HG02642 (cell line): ENCODE measurements around the gene ALKBH8.
A peak's percentile ranks its signal among the peaks of the same experiment; 100 is the strongest.
"Not testable (repeated sequence)": the region's sequence is repeated elsewhere in the genome, so short reads cannot be mapped to it uniquely, and the experiment has no call there.

Source experiments
- ATAC-seq: cut with Tn5 transposase; IDR thresholded peaks from one replicate; pipeline ENCODE4 v1.9.1; 2021; ENCODE audit warnings: mild to moderate bottlenecking; ENCODE audit not compliant: unreplicated experiment, poor library complexity

ALKBH8 gene

DNA sequence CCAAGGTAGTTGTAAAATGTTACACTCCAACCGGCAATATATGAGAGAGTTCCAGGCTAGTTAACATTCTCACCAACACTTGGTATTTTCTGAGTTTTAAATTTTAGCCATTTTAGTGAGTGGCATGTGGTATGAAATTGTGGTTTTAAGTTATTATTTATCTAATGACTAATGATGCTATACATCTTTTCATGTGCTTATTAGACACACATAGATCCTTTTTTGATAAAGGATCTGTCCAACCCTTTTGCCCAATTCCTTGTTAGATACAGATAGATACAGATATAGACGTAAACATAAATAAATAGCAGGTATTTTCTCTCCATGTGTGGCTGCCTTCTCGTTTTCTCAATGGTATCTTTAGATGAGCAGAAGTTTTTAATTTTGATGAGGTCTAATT lies 39.3 kb downstream of the ALKBH8 start:
- ATAC-seq: no peak

- no peak for ATAC-seq
Observed at GRCh38 chr11:107508858-107509244, 56.7 kb downstream of the ALKBH8 start.

DNA sequence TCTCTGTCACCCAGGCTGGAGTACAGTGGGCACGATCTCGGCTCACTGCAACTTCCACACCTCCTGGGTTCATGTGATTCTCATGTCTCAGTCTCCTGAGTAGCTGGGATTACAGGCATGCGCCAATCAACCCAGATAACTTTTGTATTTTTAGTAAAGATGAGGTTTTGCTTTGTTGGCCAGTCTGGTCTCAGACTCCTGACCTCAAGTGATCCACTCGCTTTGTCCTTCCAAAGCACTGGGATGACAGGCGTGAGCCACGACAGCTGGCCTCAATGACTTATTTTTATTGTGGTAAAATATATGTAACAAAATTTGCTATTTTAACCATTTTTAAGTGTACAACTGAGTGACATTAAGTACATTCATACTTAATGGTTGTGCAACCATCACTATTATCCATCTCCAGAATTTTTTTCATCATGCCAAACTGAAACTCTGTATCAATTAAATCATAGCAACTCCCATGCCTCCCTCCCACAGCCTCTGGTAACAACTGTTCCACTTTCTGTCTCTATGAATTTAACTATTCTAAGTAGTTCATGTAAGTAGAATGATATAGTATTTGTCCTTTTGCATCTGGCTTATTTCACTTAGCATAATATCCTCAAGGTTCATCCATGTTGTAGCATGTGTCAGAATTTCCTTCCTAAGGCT lies 57.2 kb downstream of the ALKBH8 start:
- no peak for ATAC-seq

GRCh38 chr11:107505647-107506225 lies 59.8 kb downstream of the ALKBH8 start:
- no peak for ATAC-seq

DNA sequence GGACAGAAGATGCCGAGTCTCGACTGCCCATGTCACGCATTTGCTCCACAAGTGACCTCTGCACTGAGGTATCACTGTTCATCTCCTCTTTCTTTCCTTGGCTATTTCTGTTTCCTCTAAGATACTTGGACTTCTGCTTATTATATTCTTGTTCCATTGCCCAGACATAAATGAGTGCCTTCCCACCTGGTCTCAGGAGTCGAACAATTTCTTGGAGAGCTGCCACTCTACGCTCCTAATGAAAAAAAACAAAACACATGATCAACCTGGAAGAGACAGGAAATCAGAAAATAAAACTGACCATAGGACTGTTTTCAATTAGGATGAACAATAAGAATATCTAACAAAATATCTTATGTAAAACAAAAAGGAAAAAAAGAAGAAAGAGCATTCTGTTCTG lies 60.6 kb downstream of the ALKBH8 start:
- no peak for ATAC-seq

GRCh38 chr11:107501713-107502112 lies 63.8 kb downstream of the ALKBH8 start:
- ATAC-seq: no peak

DNA sequence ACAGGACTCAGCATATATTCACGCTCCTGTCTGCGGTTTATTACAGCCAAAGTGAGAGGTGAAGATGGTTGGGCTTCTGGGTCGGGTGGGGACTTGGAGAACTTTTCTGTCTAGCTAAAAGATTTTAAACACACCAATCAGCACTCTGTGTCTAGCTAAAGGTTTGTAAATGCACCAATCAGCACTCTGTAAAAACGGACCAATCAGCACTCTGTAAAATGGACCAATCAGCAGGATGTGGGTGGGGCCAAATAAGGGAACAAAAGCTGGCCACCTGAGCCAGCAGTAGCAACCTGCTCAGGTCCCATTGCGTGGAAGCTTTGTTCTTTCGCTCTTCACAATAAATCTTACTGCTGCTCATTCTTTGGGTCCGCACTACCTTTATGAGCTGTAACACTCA lies 68.2 kb downstream of the ALKBH8 start:
- not testable (repeated sequence) for ATAC-seq

DNA sequence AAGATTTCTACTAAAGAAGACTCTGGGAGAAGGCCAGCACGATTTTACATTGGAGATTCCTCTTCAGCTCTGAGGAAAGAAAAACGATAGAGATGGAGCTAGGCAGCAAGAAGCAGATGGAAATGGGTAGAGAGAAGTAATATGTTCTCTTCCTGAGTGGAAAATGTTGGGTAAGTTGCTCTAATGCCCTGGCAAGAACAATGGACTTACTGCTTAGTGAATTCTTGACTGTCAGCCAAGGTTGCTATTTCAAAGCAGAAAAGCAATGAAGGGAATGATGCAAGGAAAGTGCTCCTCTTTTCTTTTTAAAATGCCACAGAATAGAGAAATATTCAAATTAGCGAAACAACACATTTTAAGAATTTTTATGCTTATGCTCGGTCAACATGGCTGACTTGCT lies 69.5 kb downstream of the ALKBH8 start:
- ATAC-seq: no peak

DNA sequence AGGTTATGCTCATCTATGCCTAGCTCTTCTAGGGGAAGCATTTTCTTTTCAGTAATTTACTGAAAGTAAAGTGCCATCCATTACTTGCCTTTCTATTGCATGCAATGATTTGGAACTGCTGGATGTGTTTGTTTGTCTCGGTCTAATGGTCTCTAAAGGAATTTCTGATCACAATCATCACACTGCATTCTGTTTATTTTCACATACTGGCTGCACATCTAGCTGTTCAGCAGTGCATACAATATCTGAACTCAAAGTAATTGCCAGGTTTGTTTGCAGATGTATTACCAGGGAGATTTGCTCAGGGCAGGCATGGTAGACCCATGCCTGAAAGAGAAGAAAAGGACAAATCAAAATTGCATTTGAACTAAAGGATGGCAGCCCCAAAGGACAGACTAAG lies 71.5 kb downstream of the ALKBH8 start:
- ATAC-seq: no peak

DNA sequence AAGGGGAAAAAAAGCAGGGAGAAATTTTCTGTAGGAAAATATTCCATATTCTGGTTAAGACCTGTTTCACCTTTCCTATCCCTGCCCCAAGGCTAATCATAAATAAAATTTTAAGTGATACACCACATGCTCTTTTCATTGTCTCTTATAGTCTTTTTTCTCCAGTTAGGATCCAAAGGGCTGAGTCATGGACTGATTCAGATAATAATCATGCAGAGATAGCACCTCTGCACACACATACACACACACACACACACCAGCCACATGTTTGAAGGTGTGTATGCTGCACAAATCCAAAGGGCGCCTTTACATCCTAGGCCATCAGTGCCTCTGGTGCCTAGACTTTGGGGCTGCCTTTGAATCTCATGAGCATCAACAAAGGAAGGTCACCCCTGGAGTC lies 72.4 kb downstream of the ALKBH8 start:
- ATAC-seq: no peak

GRCh38 chr11:107490836-107491235 lies 74.7 kb downstream of the ALKBH8 start:
- no peak for ATAC-seq

DNA sequence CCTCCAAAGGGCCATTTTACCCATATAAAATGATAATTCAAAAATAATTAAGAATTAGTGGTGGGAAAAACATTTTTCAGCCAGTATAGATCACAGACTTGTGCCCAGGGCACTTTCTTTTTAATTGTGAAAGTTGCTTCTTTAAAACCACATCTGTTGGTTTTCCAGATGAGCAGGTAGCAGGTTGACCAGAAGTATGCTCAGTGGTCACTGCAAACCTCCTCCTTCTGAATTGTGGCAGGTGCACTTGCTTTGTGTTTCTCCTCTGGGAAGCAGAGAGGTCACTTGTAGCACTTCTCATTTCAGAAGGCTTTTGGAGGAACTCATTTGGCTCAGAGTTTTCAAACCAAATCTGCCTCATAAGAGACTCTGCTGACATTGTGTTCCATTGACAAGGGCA lies 83.3 kb downstream of the ALKBH8 start:
- no peak for ATAC-seq

DNA sequence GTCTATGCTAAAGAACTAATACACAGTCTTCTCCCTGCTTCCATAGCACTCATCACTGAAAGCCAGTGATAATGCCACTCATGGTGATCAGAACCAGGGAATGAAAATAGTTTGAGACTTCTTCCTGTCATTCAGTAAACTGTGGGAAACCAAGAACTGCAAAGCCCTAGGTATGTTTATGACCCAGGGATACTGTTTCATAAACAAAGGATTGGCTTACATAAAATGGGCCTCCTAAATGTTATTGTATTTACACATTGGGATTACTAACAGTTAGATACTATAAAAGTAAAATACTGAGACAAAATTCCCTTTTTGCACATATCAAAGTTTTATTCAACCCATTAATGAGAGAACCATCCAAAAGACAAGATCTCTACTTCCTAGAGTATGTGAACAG lies 86.6 kb downstream of the ALKBH8 start:
- ATAC-seq: no peak

GRCh38 chr11:107477820-107478219 lies 87.7 kb downstream of the ALKBH8 start:
- no peak for ATAC-seq

- ATAC-seq: no peak
Observed at GRCh38 chr11:107473792-107474191, 91.7 kb downstream of the ALKBH8 start.

DNA sequence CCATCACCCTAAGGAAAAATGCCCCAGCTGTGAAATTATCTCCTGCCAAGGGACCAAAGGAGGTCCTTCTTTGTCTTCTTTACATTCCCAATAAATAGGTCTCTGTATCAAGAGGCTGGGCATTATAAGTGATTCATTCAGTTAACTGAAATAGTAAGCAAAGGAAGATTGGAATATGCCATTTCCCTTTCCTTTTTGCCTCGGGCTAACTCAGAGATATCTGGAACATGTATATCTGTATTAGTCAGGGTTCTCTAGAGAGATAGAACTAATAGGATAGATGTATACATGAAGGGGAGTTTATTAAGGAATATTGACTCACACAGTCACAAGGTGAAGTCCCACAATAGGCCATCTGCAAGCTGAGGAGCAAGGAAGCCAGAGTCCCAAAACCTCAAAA lies 92.6 kb downstream of the ALKBH8 start:
- ATAC-seq: no peak

DNA sequence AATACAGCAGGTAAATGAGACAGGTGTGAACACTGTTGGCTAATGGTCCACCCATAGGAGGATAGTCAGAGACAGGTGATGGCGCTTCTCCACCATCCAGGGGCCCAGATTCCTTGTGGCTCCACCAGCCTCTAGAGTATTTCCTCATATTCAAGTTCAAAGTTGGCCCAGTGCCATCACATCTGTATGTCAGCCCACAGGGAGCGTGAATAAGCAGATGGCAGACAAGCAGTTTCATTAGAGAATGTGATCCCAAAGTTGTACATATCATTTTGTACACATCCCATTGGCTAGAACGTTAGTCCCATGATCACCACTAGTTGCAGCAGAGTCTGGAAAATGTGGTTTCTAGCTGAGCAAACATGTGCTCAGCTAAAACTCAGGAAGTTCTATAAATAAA lies 96.9 kb downstream of the ALKBH8 start:
- no peak for ATAC-seq

DNA sequence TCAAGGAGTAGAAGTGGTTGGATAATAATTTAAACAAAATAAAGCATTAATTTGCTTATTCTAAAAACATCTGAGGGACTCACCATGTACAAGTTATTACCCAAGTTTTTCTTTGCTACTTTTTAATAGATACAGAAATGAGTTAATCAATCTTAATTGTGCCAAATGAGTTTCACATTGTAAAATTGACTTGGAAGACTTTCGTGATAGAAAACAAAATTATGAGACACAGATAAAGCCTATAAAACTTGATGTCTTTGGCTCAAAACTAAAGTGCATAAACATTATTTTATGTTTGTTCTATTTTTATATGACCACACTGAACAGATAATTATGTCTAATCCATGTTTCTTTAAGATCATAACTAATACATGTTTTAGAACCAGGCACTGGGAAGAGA lies 97.8 kb downstream of the ALKBH8 start:
- ATAC-seq: no peak

DNA sequence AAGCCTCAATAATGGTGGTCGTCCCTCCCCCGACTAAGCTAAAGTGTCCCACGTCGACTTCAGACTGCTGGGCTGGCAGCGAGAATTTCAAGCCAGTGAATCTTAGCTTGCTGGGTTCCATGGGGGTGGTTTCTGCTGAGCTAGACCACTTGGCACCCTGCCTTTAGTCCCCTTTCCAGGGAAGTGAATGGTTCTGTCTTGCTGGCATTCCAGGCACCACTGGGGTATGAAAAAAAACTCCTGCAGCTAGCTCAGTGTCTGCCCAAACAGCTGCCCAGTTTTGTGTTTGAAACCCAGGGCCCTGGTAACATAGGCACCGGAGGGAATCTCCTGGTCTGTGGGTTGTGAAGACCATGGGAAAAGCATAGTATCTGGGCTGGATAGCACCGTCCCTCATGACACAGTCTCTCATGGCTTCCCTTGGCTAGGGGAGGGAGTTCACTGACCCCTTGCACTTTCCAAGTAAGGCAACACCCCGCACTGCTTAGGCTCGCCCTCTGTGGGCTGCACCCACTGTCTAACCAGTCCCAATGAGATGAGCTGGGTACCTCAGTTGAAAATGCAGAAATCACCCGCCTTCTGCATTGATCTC lies 99.2 kb downstream of the ALKBH8 start:
- not testable (repeated sequence) for ATAC-seq

- peak; percentile 98 for ATAC-seq
Observed at GRCh38 chr11:107457558-107458271, 107.8 kb downstream of the ALKBH8 start, which contains the start of gene CWF19L2. Gene CWF19L2 (minus strand): TSS chr11:107457825. CDS start chr11:107457816, 9 bp downstream.

- ATAC-seq: peak; percentile 46
Observed at GRCh38 chr11:107457205-107457557, 108.4 kb downstream of the ALKBH8 start.
